HG03571 (cell line): ENCODE results near the gene MDGA2.

Source experiments
- ATAC-seq: cut with Tn5 transposase; IDR thresholded peaks from one replicate; pipeline ENCODE4 v1.9.1; 2021; ENCODE audit not compliant: unreplicated experiment

MDGA2 gene

DNA sequence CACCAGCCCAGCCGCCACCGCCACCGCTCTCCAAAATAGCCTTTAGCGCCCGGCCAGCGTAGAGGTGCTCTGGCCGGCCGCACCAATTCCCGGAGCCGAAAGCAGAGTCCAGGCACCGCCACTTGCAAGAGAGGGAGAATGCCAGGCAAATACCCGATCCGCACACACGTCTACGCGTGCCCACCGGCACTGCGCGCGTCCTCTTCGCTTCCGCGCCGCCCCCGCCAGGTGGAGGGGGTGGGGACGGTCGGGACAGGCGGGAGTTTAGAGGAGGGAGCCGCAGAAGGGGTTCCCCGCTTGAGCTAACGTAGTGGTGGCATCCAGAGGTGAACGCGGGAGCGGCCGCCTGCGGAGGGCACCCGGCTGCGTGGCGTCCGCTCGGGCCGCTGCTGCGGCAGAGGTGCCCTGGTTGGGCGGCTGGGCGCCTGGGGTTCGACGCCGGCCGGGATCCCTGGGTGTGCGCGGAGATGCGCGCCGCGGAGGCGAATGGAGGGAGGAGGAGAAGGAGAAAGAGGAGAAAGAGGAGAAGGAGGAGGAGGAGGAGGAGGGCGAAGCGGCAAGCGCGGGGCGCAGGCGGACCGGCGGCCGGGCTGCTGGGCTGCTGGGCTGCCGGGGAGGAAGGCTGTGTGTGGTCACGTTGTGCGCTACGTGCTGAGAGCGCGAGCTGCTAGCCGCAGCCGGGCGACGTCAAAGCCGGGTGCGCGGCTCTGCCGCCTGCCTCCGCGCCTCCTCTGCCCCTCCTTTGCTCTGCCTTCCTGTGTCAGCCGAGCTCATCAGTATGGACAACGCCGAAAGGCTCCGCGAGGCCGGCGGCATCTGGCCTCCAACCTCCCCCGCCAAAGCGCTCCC lies at the start of gene MDGA2:
TSS of gene MDGA2 (minus strand) at position 140 of the 849 bp plus-strand sequence.
- no peak for ATAC-seq

DNA sequence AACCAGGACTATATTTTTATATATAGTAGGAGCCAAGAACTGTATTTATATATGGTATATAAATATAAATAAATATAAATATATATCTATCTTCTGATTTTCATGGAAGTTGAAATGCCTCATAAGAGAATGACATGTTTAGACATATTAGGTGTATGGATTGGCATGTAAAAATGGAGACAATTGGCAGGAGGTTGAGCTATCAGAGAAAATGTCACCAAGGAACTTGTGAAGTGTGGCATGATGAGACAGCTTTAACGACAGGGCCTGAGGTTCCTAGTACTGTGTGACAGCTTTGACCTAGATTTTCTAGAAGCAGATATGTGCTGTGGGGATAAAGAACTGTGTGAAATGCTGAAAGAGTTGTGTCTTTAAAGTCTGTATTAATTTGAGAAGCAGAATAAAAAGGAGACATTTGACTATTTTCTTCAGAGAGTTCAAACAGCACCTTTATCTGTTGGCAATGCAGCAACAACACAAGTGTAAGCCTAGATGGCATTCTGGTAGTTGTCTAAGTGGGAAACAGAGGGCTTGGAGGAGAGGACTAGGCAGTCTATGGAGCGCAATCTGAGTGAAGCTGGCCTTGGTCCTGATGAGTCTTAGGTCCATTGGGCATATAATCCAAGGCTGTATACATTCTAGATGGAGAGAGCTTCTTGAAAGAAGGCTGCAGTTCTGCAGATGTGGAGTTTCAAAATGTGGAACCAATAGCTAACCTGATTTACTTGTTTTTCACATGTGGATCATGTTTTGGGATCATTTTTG lies 47.7 kb upstream of the MDGA2 start:
- ATAC-seq = no peak

DNA sequence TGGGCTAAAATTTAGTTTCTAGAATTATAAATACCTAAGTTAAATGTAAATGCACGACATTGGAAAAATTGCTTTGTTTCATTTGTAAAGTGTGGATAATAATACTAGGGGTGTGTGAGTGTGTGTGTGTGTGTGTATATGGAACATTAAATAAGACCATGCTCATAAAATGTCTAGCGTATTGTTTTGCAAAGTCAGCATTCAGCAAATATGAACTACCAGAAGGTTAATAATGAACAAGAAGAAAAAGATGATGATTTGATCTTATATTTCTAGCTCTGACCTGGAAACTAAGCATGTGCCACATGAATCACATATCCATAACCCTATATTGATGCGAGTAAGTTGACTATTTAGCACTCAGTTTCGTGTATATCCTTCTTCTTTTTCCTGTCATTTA lies 44.9 kb upstream of the MDGA2 start:
- no peak for ATAC-seq

DNA sequence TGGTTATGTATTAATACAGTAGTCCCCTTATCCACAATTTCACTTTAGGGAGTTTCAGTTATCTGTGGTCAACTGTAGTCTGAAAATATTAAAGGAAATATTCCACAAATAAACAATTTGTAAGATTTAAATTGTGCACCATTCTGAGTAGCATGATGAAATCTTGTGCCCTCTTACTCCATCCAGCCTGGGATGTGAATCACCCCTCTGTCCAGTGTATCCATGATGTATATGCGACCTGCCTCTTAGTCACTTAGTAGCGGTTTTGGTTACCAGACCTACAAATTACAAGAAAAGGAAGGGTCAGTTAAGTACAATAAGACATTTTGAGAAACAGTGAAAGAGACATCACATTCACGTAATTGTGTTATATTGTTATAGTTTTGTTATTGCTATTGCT lies 39.9 kb upstream of the MDGA2 start:
- no peak for ATAC-seq

DNA sequence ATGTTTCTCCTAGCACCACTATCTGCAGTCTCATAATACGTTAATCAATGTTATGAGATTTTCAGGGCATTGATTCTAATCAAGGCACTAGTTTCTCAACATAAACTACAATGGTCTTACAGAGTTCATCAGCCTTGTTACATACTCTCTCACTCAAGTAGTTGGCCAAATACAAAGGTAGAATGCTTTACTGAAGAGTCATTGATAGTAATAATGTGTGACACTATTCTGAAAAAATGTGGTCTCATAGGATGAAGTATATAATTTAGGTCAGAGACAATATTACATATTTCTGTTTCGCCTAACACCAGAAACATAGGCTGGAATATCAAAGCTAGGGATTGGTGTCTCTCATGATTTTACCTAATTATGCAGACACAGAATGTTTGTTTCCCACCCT lies 35.2 kb upstream of the MDGA2 start:
- no peak for ATAC-seq

DNA sequence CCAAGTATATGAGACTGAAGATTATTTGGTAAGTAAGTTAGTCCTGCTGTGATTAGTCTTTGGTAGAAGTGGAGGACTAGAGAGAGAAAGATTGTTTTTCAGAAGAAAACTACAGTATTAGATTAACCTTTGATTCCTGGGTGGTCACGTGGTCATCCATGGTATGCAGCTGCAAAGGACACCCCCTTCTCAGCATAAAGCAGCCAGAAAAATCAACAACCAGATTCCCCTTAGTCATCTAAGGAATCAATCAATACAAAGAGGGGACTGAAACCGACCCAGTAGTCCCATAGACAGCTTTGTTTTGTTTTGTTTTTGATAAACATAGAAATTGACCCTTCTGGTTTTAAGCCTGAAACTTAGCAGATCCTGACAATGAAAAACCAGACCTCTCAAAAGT lies 30.3 kb upstream of the MDGA2 start:
- no peak for ATAC-seq

DNA sequence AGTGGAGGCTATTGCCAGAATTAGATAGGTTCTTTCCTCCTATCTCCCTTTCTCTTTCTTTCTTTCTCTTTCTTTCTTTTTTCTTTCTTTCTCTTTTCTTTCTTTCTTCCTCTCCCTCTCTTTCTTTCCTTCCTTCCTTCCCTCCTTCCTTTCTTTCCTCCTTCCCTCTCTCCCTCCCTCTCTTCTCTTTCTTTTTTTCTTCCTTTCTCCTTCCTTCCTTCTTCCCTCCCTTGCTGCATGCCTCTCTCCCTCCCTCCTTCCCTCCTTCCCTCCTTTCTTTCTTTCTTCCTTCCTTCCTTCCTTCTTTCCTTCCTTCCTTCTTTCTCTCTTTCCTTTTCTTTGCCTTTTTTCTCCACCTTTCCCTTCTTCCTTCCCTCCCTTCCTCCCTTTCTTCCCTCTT lies 16.4 kb upstream of the MDGA2 start:
- ATAC-seq = no peak

DNA sequence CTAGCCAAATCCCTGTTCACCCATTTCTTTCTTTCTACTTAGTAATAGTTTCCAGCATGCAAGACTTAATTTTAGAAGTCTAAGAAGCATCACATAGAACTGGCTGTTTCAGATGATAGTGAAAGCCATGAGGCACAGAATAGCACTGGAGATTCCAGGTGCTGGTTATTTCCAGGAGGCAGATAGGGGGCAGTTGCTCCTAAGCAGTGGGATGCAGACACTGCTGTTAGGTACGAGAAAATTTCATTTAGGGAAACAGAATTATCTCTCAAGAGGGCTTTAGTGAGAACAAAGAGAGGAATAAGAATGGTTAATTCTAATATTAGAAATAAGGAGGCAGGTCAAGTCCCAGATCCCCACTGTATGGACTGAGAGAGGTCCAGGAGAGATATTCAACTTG lies 3.6 kb upstream of the MDGA2 start:
- no peak for ATAC-seq

DNA sequence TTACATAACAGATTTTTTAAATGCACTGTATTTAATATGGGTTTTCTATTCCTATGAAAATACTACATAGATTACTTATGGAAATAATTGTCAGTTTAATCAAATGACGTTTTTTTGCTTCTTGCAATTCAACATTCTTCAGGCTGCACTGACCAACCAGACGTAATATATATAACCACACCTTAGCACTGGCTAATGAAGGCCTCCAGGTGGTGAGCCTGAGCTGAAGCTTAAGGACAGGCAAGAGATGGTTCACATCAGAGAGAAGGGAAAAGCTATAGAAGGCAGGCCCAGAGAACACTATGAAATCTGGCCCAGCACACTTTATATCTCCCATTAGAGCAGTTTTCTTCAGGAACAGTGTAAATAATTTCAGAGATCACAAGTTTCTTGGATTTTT lies 2.8 kb upstream of the MDGA2 start:
- no peak for ATAC-seq

DNA sequence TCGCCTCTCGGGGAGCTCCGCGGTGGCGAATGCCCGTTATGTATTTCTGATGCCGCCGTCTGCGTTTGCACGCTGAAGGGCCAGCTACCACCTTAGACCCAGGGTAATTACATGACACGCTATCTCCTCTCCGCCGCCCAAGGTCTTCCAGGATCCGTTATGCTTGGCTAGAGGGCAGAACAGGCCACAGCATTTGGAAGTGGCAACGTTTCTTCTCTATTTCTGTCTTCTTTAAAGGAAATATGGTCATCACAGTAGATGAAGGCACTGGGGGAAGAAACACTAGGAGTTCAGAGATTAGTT lies 861 bp upstream of the MDGA2 start:
- no peak for ATAC-seq

DNA sequence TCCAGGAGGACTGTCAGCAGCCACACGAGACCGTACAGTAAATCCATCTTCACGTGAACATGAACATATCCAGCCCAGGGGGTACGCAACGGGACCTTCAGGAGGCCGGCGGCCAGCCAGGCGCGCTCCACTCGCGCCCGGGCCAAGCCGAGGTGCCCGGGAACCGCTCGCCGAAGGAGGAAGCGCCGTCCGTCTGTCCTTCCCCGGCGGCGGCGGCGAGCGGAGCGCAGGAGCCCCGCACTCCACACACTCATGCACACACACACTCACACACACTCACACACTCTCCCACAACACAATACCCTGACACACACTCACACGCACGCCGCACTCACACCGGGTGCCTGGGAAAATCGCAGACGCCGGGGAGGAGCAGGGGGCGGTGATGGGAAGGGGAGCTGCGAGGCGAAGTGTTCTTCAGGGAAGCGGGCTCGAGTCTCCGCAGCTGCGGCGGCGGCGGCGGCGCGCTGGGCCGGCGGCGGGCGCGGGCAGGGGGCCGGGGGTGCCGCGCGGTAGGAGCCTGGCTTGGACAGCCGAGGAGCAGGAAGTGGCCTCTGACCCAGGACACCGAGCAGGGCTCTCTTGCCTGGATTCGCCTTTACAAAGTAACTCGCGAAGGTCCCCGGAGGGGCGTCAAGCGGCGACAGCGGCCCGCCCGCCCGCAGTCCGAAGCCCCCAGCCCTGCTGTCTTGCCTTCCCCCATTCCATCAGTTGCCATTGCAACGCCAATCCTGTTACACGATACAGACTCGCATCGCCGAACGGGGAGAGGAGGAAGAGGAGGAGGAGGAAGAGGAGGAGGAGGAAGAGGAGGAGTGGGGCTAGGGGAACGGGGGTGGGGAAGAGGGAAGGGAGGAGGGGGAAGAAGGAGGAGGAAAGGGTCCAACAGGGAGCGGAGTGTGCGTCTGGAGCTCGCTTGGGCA lies 601 bp downstream of the MDGA2 start:
- ATAC-seq = no peak

DNA sequence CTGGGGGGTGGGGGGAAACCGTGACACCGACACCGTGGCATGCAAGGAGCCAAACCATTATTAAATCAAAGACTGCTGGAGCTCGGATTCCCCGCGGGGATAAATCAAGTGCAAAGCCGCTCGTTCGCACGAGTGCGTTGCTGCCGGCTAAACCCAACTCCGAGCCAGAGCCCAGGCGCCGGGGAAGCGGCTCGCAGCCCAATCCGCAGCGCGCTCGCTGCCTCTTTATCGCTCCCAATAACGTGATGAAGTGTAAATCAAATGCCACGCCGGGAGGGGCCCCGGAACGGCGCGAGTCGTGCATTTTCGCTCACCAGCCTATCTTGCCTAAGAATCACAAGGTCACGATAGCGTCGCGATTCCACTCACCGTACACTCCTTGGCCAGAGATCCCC lies 1.3 kb downstream of the MDGA2 start:
- no peak for ATAC-seq

DNA sequence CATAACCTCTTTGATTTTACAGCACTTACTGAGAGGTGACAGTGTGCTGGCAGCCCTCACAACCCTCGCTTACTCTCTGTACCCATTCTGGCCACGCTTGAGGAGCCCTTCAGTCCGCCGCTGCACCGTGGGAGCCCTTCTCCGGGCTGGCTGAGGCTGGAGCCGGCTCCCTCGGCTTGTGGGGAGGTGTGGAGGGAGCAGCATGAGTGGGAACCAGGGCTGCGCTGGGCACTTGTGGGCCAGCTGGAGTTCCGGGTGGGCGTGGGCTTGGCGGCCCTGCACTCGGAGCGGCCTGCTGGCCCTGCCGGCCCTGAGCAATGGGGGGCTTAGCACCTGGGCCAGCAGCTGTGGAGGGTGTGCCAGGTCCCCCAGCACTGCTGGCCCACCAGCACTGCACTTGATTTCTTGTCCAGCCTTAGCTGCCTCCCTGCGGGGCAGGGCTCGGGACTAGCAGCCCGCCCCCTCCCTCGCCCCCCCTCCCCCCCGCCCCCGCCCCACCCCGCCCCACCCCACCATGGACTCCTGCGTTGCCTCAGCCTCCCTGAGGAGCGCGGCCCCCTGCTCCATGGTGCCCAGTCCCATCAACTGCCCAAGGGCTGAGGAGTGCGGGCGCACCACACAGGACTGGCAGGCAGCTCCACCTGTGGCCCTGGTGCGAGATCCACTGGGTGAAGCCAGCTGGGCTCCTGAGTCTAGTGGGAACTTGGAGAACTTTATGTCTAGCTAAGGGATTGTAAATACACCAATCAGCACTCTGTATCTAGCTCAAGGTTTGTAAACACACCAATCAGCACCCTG lies 9.9 kb downstream of the MDGA2 start:
- no peak for ATAC-seq

DNA sequence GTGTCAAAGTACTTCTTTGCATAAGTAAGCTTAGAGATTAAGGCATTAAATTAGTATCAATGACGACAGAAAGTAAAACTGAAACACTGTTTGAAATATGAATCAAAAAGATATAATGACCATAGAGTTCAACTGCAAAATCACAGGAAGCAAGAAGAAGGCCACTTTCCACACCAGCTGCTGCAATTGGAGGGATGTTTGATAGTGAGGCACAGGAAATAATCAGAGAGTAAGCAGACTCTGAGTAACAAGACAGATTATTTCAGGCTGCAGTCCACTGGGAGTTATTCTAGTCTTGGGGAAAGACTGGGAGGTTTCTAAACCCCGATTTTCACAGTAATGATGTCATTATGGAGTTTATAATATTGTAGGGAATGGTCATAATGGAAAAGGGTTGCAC lies 12.9 kb downstream of the MDGA2 start:
- ATAC-seq = no peak

DNA sequence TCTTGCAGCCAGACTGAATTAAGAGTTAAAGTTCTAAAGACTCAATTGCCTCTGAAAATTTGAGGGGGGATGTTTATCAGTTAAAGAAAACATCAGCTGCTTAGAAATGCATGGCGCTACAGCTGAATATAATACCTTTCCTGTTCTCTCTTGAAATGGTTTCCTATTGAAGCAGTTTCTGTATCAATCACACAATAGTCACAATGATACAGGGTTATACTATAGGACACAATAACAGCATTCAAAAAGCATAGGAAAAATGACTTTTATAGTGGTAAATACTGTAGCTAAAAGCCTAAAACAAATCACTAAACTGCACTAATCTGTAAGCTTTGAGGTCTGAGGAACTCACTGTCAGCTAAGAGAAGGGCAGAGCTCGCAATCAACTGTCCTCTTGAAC lies 15.2 kb downstream of the MDGA2 start:
- no peak for ATAC-seq

DNA sequence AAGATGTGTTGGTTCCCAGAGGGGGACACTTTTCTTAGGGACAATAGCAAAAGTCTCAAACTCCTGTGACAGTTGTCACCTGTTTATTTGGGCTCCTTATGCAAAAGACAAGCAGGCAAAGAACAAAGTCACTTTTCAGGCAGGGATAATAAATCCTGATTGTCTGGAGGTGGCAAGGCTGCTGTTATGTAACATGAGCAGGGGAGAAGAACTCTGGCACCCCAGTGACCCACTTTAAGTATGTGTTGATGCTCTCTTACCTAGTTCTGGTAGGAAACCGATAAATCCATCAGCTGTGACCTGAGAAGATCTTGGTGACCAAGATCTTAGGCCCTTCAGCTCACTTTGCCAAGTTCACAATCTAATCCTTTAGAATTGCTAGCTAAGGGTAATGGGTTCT lies 17.4 kb downstream of the MDGA2 start:
- ATAC-seq = no peak

DNA sequence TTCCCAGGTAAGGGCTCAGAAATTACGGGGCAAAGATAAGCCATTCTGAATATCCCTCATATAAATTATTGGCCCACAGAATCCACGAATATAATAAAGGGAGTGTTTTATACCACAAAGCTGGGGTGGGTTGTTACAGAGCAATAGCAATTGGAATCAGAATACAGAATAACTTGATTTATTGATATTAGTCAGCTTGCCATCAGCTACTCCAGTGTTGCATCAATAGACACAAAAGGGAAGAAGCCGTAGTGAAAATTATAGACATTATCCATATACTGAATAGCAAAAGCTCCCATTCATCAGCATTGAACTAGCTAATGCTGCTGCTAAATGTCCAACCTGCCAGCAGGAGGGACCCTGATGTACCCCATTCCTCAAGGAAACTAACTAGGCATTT lies 18.3 kb downstream of the MDGA2 start:
- no peak for ATAC-seq

DNA sequence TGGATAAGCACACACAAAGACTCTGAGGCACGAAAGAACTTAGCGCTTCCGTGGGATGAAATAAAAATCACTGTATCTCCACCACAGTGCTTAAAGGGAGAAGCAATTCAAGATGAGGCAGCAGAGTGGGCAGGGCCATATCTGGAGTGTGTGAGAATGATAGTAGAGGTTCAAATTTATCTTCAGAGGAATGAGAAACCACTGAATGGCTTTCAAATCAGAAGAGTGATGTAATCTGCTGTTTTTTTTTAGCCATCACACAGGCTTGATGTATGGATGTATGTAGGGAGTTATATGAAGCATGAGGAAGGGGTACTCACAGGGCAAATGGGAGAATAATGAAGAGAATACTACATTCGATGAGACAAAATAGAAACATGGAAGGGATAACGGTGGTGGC lies 24.1 kb downstream of the MDGA2 start:
- no peak for ATAC-seq

DNA sequence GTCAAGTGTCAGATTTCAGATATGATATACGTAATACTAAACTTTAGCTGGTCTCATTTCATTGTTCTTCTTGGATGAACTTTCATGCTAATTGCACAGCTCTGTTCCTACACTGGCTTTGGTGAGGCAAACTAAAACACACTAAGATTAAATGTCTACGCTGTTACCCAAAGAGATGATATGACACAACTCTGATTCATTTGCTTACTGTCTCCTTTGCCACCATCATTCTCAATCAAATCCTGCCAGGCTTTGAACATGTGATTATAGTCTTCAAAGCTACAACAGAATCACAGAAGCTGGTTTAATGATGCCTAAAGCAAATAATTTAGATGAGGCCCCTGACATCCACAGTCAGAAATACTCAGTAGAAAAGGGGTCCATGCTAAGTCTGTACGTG lies 37.7 kb downstream of the MDGA2 start:
- ATAC-seq = no peak

DNA sequence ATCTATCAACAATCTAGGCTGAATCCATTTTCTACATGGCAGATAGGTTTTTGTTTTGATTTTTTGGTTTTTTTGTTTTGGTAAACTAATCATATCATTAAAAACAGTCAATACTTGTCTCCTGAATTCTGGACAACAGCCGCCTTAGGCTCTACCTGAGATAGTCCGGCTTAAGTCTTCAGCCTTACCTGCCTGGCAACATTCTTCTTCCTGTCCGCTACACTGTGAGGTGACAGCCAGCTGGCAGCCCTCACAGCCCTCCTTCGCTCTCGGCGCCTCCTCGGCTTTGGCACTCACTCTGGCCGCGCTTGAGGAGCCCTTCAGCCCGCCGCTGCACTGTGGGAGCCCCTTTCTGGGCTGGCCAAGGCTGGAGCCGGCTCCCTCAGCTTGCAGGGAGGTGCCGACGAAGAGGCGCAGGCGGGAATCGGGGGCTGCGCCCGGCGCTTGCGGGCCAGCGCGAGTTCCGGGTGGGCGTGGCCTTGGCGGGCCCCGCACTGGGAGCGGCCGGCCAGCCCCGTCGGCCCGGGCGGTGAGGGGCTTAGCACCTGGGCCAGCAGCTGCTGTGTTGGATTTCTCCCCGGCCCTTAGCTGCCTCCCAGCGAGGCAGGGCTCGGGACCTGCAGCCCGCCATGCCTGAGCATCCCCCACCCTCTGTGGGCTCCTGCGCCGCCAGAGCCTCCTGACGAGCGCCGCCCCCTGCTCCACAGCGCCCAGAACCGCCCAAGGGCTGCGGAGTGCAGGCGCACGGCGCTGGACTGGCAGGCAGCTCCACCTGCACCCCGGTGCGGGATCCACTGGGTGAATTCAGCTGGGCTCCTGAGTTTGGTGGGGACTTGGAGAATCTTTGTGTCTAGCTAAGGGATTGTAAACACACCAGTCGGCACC lies 49.0 kb downstream of the MDGA2 start:
- no peak for ATAC-seq
